Measurements from ENCODE around the gene PPP2R3A.
"Not testable (repeated sequence)": the region's sequence is repeated elsewhere in the genome, so short reads cannot be mapped to it uniquely, and the experiment has no call there.

PPP2R3A gene

GRCh38 chr3:136161516-136161915, 196.0 kb downstream of the PPP2R3A start:
- DNase-seq = no peak

GRCh38 chr3:136162322-136162721, 196.8 kb downstream of the PPP2R3A start:
- DNase-seq = no peak

GRCh38 chr3:136163607-136164006, 198.1 kb downstream of the PPP2R3A start:
- DNase-seq = not testable (repeated sequence)

GRCh38 chr3:136166507-136166906, 201.0 kb downstream of the PPP2R3A start:
- DNase-seq = no peak

- not testable (repeated sequence) for DNase-seq
Observed at GRCh38 chr3:136168236-136168635, 202.7 kb downstream of the PPP2R3A start.

- no peak for DNase-seq
Observed at GRCh38 chr3:136171097-136171542, 205.6 kb downstream of the PPP2R3A start.

GRCh38 chr3:136173939-136174490, 208.5 kb downstream of the PPP2R3A start:
- no peak for DNase-seq

GRCh38 chr3:136177876-136178275, 212.3 kb downstream of the PPP2R3A start:
- no peak for DNase-seq

- DNase-seq = no peak
Observed at GRCh38 chr3:136181741-136182140, 216.2 kb downstream of the PPP2R3A start.

GRCh38 chr3:136184703-136185102, 219.2 kb downstream of the PPP2R3A start:
- DNase-seq = no peak

GRCh38 chr3:136186344-136186743, 220.8 kb downstream of the PPP2R3A start:
- DNase-seq = no peak

GRCh38 chr3:136186846-136187245, 221.3 kb downstream of the PPP2R3A start:
- DNase-seq = no peak

GRCh38 chr3:136187868-136188267, 222.3 kb downstream of the PPP2R3A start:
- DNase-seq = no peak

- DNase-seq = no peak
Observed at GRCh38 chr3:136189043-136189442, 223.5 kb downstream of the PPP2R3A start.

GRCh38 chr3:136189859-136190617, 224.5 kb downstream of the PPP2R3A start:
- no peak for DNase-seq

GRCh38 chr3:136192195-136192594, 226.7 kb downstream of the PPP2R3A start:
- not testable (repeated sequence) for DNase-seq

- DNase-seq = no peak
Observed at GRCh38 chr3:136192831-136193230, 227.3 kb downstream of the PPP2R3A start.

- DNase-seq = no peak
Observed at GRCh38 chr3:136193278-136194054, 227.9 kb downstream of the PPP2R3A start.

GRCh38 chr3:136194409-136195257, 229.1 kb downstream of the PPP2R3A start:
- DNase-seq = peak; percentile 82

GRCh38 chr3:136195258-136196063, 229.9 kb downstream of the PPP2R3A start:
- peak; percentile 86 for DNase-seq

- DNase-seq = no peak
Observed at GRCh38 chr3:136196064-136196400, 230.5 kb downstream of the PPP2R3A start, which contains the start of gene MSL2. Gene MSL2, minus strand, starts transcription at chr3:136196335. Its CDS starts 1,222 bp downstream, at chr3:136195113.
